ENCODE results near the gene GTPBP6. TPM values are rescaled to one million over a fixed set of nuclear protein-coding genes. Genes with fewer than 3 reads are reported as not detected.

The GTPBP6 gene
- total RNA-seq, 1 donor: 28.8 TPM

DNA sequence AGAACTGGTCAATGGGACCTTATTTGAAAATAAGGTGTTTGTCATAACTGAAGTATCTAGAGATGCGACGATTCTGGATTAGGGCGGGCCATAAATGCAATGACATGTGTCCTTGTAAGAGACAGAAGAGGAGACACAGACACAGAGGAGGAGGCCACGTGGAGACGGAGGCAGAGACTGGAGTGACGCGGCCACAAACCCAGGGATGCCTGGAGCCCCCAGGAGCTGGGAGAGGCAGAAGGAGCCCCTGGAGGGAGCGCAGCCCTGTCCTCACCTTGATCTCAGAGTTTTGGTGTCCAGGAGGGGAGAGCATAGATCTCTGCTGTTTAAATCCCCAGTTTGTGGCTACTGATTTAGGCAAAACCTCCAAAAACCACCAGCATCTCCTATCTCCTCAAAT, 5.0 kb downstream of the GTPBP6 start:
- TF ChIP-seq, protein P1, sequence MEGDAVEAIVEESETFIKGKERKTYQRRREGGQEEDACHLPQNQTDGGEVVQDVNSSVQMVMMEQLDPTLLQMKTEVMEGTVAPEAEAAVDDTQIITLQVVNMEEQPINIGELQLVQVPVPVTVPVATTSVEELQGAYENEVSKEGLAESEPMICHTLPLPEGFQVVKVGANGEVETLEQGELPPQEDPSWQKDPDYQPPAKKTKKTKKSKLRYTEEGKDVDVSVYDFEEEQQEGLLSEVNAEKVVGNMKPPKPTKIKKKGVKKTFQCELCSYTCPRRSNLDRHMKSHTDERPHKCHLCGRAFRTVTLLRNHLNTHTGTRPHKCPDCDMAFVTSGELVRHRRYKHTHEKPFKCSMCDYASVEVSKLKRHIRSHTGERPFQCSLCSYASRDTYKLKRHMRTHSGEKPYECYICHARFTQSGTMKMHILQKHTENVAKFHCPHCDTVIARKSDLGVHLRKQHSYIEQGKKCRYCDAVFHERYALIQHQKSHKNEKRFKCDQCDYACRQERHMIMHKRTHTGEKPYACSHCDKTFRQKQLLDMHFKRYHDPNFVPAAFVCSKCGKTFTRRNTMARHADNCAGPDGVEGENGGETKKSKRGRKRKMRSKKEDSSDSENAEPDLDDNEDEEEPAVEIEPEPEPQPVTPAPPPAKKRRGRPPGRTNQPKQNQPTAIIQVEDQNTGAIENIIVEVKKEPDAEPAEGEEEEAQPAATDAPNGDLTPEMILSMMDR (IDR thresholded peaks at IDR 0.05; ENCODE audit: insufficient read depth, low read length): no peak
- no peak for DNase-seq (ENCODE audit: low read depth)
- H3K4me3 ChIP-seq (ENCODE audit: low read depth, low read length): no peak overlapping the region

DNA sequence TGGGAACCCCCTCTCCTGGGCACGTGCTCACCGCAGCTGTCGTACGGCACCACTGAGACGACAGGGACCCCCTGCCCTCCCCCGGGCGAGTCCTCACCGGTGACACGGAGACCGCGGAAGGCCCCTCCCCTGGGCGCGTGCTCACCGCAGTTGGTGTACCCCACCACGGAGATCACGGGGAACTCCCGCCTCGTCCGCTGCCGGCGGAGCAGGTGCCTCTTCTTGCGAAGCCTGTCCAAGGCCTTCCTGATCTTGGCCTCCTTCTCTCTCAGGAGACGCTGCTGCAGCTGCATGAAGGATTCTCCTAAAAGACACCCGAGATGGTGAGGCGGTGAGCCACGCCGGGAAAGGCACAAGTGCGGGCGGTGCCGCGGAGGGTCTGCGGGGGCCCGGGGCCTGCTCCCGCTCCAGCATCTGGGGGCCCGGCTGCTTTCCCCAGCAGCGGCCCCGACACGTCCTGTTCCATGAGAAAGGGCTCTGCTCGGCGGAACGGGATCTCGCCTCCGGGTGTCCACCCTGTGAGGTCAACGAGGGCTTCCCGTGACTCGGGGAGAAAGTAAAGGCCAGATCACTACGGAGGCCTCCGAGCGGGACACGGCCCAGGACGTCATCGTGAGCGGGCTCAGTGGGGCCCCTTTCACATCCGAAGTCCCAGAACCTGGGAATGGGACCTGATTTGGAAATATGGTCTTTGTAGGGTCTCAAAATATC, 5.8 kb downstream of the GTPBP6 start:
- DNase-seq (ENCODE audit: low read depth): no peak
- no peak overlapping the region for H3K4me3 ChIP-seq (ENCODE audit: low read depth, low read length)

DNA sequence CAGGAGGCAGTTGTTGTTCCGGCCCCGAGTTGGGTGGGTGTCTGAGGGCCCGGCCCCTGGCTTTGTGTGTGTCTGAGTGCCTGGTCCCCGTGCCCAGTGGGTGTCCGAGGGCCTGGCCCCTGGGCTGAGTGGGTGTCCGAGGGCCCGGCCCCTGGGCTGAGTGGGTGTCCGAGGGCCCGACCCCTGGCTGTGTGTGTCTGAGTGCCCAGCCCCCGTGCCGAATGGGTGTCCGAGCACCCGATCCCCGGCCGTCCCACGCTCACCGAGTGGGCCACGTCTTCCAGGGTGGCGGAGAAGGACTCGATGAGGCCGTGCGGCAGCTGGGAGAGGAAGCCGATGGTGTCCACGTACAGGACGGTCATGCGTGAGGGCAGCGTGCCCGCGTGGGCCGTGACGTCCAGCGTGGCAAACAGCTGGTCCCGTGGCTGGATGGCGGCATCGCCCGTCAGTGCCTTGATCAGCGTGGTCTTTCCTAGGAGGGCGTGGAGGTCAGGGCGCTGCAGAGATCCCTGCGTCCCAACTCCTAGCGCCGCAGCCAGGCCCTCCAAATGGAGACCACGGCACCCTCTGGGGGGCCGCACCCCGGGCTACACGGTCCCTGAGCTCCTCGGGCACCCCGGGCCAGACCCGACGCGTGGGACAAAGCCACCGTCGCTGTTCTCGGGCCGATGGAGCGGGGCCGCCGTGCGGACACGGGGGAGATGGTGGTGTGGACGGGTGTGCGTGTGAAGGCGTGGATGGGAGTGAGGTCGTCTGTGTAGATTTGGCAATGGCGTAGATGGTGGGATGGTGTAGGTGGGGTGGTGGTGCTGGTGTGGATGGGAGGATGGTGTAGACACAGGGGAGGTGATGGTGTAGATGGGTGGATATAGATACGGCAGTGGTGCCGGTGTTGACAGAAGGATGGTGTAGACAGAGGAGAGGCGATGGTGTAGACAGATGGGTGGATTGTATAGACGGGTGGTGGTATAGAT, 7.2 kb downstream of the GTPBP6 start:
- DNase-seq (ENCODE audit: low read depth): no peak
- no peak overlapping the region for H3K4me3 ChIP-seq (ENCODE audit: low read depth, low read length)
- TF ChIP-seq, protein P1 (IDR thresholded peaks at IDR 0.05; ENCODE audit: insufficient read depth, low read length): no peak

More for the DNA sequence above, 5.8 kb downstream of the GTPBP6 start:
- TF ChIP-seq, protein P1 (IDR thresholded peaks at IDR 0.05; ENCODE audit: insufficient read depth, low read length): no peak

DNA sequence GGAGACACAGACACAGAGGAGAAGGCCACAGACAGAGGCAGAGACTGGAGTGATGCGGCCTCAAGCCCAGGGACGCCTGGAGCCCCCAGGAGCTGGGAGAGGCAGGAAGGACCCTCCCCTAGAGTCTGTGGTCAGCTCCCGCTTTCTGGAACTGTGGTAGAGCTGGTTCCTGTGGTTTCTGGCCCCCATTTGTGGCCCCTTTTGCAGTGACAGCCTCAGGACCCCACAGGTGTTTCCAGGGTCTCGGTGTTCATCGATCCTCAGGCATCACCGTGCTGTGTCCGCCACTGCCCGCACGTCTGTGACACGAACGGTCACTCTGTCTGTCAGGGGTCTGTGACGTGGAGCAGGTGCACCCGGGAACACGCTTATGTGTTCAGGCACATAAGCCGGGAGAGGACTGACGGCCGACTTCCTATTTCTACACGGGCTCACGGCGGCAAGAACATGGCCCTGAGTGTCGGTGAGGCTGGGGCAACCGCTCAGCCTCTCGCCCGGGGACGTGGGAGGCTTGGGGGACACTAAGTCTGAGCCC, 7.9 kb downstream of the GTPBP6 start:
- DNase-seq (ENCODE audit: low read depth): no peak
- H3K4me3 ChIP-seq (ENCODE audit: low read depth, low read length): no peak overlapping the region
- TF ChIP-seq, protein P1 (IDR thresholded peaks at IDR 0.05; ENCODE audit: insufficient read depth, low read length): no peak

DNA sequence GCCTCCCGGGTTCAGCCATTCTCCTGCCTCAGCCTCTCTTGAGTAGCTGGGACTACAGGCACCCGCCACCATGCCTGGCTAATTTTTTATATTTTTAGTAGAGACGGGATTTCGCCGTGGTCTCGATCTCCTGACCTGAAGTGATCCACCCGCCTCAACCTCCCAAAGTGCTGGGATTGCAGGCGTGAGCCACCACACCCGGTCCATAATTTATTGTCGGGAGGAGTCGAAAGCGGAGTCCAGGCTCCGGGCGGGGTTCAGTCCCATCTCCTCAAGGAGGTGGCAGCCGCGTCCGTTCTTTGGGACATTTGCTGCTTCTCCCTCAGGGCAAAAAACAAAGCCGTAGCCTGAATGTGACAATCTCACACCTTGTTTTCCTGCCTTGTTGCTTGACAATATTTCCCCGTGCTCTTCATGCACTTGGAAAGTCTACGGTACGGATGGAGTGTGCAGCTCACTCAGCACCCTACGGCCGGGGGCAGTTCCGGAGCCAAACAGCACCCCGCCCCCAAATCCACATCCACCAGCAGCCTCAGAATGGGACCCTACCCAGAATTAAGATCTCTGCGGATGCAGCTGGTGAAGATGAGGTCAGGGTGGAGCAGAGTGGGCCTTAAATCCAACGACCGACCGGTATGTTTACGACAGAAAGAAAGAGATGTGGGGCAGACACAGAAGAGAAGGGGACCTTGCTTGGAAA, 9.6 kb downstream of the GTPBP6 start:
- DNase-seq (ENCODE audit: low read depth): no peak
- no peak overlapping the region for H3K4me3 ChIP-seq (ENCODE audit: low read depth, low read length)
- TF ChIP-seq, protein P1 (IDR thresholded peaks at IDR 0.05; ENCODE audit: insufficient read depth, low read length): no peak
